Measurements from ENCODE around the gene DHODH. TPM values are rescaled to one million over a fixed set of nuclear protein-coding genes. Genes with fewer than 3 reads are reported as not detected.
"Not testable (repeated sequence)": the region's sequence is repeated elsewhere in the genome, so short reads cannot be mapped to it uniquely, and the experiment has no call there.

Gene DHODH
- total and polyA plus RNA-seq, 5 donors from 2014 or later = 4.9 to 10.1 (median 6.6) TPM

GRCh38 chr16:72057313-72057712 is 48.8 kb downstream of the DHODH start:
- not testable (repeated sequence) for H3K36me3 Mint-ChIP-seq; H3K27me3 ChIP-seq (ENCODE audit: control insufficient read depth, insufficient read depth, low read length); ATAC-seq (ENCODE audit: low read depth in 2 of 2); H3K9me3 ChIP-seq (ENCODE audit: control insufficient read depth in 2 of 2, low read length in 2 of 2); H3K36me3 ChIP-seq (ENCODE audit: control insufficient read depth, insufficient read depth, low read length); H3K27ac ChIP-seq (ENCODE audit: insufficient read depth, low read length, poor library complexity, severe bottlenecking); H3K27ac Mint-ChIP-seq; H3K4me1 ChIP-seq (ENCODE audit: control insufficient read depth, insufficient read depth, low read length, poor library complexity, severe bottlenecking); DNase-seq; H3K4me3 ChIP-seq (ENCODE audit: low read depth, low read length); H3K4me3 Mint-ChIP-seq; H3K4me1 Mint-ChIP-seq; H3K27me3 Mint-ChIP-seq; H3K9me3 Mint-ChIP-seq

GRCh38 chr16:72059060-72059459 is 50.5 kb downstream of the DHODH start:
- not testable (repeated sequence) for H3K36me3 Mint-ChIP-seq; ATAC-seq (ENCODE audit: low read depth in 2 of 2); H3K9me3 ChIP-seq (ENCODE audit: control insufficient read depth in 2 of 2, low read length in 2 of 2); H3K27ac ChIP-seq (ENCODE audit: insufficient read depth, low read length, poor library complexity, severe bottlenecking); H3K4me1 ChIP-seq (ENCODE audit: control insufficient read depth, insufficient read depth, low read length, poor library complexity, severe bottlenecking); DNase-seq; H3K4me3 Mint-ChIP-seq; H3K9me3 Mint-ChIP-seq; H3K36me3 ChIP-seq (ENCODE audit: control insufficient read depth, insufficient read depth, low read length); H3K4me1 Mint-ChIP-seq; H3K27me3 Mint-ChIP-seq; H3K27ac Mint-ChIP-seq; H3K27me3 ChIP-seq (ENCODE audit: control insufficient read depth, insufficient read depth, low read length); H3K4me3 ChIP-seq (ENCODE audit: low read depth, low read length)

GRCh38 chr16:72060405-72060804 is 51.9 kb downstream of the DHODH start:
- H3K4me3 Mint-ChIP-seq = no peak overlapping the region
- H3K27me3 Mint-ChIP-seq = no peaks in the 10 kb centered on the region
- Histone ChIP-seq H3K9me3 (ENCODE audit: control insufficient read depth in 2 of 2, low read length in 2 of 2) (no peaks in the 10 kb centered on the region), H3K27ac (ENCODE audit: insufficient read depth, low read length, poor library complexity, severe bottlenecking) (no peak overlapping the region), H3K4me1 (ENCODE audit: control insufficient read depth, insufficient read depth, low read length, poor library complexity, severe bottlenecking) (no peaks in the 10 kb centered on the region), H3K4me3 (ENCODE audit: low read depth, low read length) (no peak overlapping the region), H3K27me3 (ENCODE audit: control insufficient read depth, insufficient read depth, low read length) (no peaks in the 10 kb centered on the region), H3K36me3 (ENCODE audit: control insufficient read depth, insufficient read depth, low read length) (no peaks in the 10 kb centered on the region)
- no peak overlapping the region for H3K27ac Mint-ChIP-seq
- H3K4me1 Mint-ChIP-seq = no peaks in the 10 kb centered on the region
- ATAC-seq (ENCODE audit: low read depth in 2 of 2) (no peak), DNase-seq (no peak)
- peaks cover 11% of the 10 kb centered on the region for H3K36me3 Mint-ChIP-seq
- H3K9me3 Mint-ChIP-seq = peaks cover 0 to 1% (median 0%) of the 10 kb centered on the region in 7 donors

GRCh38 chr16:72061564-72061963 is 53.0 kb downstream of the DHODH start:
- no peaks in the 10 kb centered on the region for H3K4me1 Mint-ChIP-seq

GRCh38 chr16:72064361-72064894 is 55.9 kb downstream of the DHODH start:
- Histone ChIP-seq H3K4me3 (ENCODE audit: low read depth, low read length) (no peak overlapping the region), H3K27ac (ENCODE audit: insufficient read depth, low read length, poor library complexity, severe bottlenecking) (no peak overlapping the region), H3K27me3 (ENCODE audit: control insufficient read depth, insufficient read depth, low read length) (no peaks in the 10 kb centered on the region), H3K36me3 (ENCODE audit: control insufficient read depth, insufficient read depth, low read length) (no peaks in the 10 kb centered on the region), H3K9me3 (ENCODE audit: control insufficient read depth in 2 of 2, low read length in 2 of 2) (no peaks in the 10 kb centered on the region), H3K4me1 (ENCODE audit: control insufficient read depth, insufficient read depth, low read length, poor library complexity, severe bottlenecking) (no peaks in the 10 kb centered on the region)
- DNase-seq (no peak), ATAC-seq (ENCODE audit: low read depth in 2 of 2) (no peak)
- Mint-ChIP-seq H3K27ac (no peak overlapping the region), H3K36me3 (peaks cover 8% of the 10 kb centered on the region), H3K27me3 (no peaks in the 10 kb centered on the region), H3K4me3 (no peak overlapping the region), H3K4me1 (no peaks in the 10 kb centered on the region), H3K9me3 (no peaks in the 10 kb centered on the region)

More at GRCh38 chr16:72061564-72061963, 53.0 kb downstream of the DHODH start:
- H3K36me3 Mint-ChIP-seq = peaks cover 11% of the 10 kb centered on the region
- Histone ChIP-seq H3K4me1 (ENCODE audit: control insufficient read depth, insufficient read depth, low read length, poor library complexity, severe bottlenecking) (no peaks in the 10 kb centered on the region), H3K27ac (ENCODE audit: insufficient read depth, low read length, poor library complexity, severe bottlenecking) (no peak overlapping the region), H3K27me3 (ENCODE audit: control insufficient read depth, insufficient read depth, low read length) (no peaks in the 10 kb centered on the region), H3K9me3 (ENCODE audit: control insufficient read depth in 2 of 2, low read length in 2 of 2) (no peaks in the 10 kb centered on the region), H3K36me3 (ENCODE audit: control insufficient read depth, insufficient read depth, low read length) (no peaks in the 10 kb centered on the region), H3K4me3 (ENCODE audit: low read depth, low read length) (no peak overlapping the region)
- no peaks in the 10 kb centered on the region for H3K27me3 Mint-ChIP-seq
- no peak overlapping the region for H3K4me3 Mint-ChIP-seq
- H3K9me3 Mint-ChIP-seq = peaks cover 0 to 1% (median 0%) of the 10 kb centered on the region in 7 donors
- no peak for DNase-seq
- no peak for ATAC-seq (ENCODE audit: low read depth in 2 of 2)
- no peak overlapping the region for H3K27ac Mint-ChIP-seq

- Mint-ChIP-seq H3K27me3 (no peaks in the 10 kb centered on the region), H3K27ac (no peak overlapping the region), H3K4me3 (no peak overlapping the region), H3K36me3 (peaks cover 8% of the 10 kb centered on the region), H3K4me1 (no peaks in the 10 kb centered on the region), H3K9me3 (no peaks in the 10 kb centered on the region)
- Histone ChIP-seq H3K27me3 (ENCODE audit: control insufficient read depth, insufficient read depth, low read length) (no peaks in the 10 kb centered on the region), H3K9me3 (ENCODE audit: control insufficient read depth in 2 of 2, low read length in 2 of 2) (no peaks in the 10 kb centered on the region), H3K36me3 (ENCODE audit: control insufficient read depth, insufficient read depth, low read length) (no peaks in the 10 kb centered on the region), H3K4me1 (ENCODE audit: control insufficient read depth, insufficient read depth, low read length, poor library complexity, severe bottlenecking) (no peaks in the 10 kb centered on the region), H3K4me3 (ENCODE audit: low read depth, low read length) (no peak overlapping the region), H3K27ac (ENCODE audit: insufficient read depth, low read length, poor library complexity, severe bottlenecking) (no peak overlapping the region)
- no peak for ATAC-seq (ENCODE audit: low read depth in 2 of 2)
- DNase-seq = peak in 2 of 3 donors; percentile 27 to 46
Observed at GRCh38 chr16:72066747-72067146, 58.2 kb downstream of the DHODH start.

- H3K4me1 Mint-ChIP-seq = no peaks in the 10 kb centered on the region
- peaks cover 8% of the 10 kb centered on the region for H3K36me3 Mint-ChIP-seq
- no peaks in the 10 kb centered on the region for H3K9me3 Mint-ChIP-seq
- no peak overlapping the region for H3K4me3 ChIP-seq (ENCODE audit: low read depth, low read length)
- no peak for ATAC-seq (ENCODE audit: low read depth in 2 of 2)
- H3K36me3 ChIP-seq (ENCODE audit: control insufficient read depth, insufficient read depth, low read length) = no peaks in the 10 kb centered on the region
- H3K27me3 ChIP-seq (ENCODE audit: control insufficient read depth, insufficient read depth, low read length) = no peaks in the 10 kb centered on the region
- no peak overlapping the region for H3K4me3 Mint-ChIP-seq
- H3K27me3 Mint-ChIP-seq = no peaks in the 10 kb centered on the region
- no peaks in the 10 kb centered on the region for H3K9me3 ChIP-seq (ENCODE audit: control insufficient read depth in 2 of 2, low read length in 2 of 2)
- no peak overlapping the region for H3K27ac ChIP-seq (ENCODE audit: insufficient read depth, low read length, poor library complexity, severe bottlenecking)
- no peaks in the 10 kb centered on the region for H3K4me1 ChIP-seq (ENCODE audit: control insufficient read depth, insufficient read depth, low read length, poor library complexity, severe bottlenecking)
- no peak overlapping the region for H3K27ac Mint-ChIP-seq
- no peak for DNase-seq
Observed at GRCh38 chr16:72068930-72069329, 60.4 kb downstream of the DHODH start.

- DNase-seq = no peak
- Mint-ChIP-seq H3K36me3 (no peaks in the 10 kb centered on the region), H3K27me3 (no peaks in the 10 kb centered on the region), H3K4me3 (no peak overlapping the region), H3K27ac (no peak overlapping the region), H3K4me1 (no peaks in the 10 kb centered on the region), H3K9me3 (no peaks in the 10 kb centered on the region)
- Histone ChIP-seq H3K36me3 (ENCODE audit: control insufficient read depth, insufficient read depth, low read length) (no peaks in the 10 kb centered on the region), H3K4me3 (ENCODE audit: low read depth, low read length) (no peak overlapping the region), H3K9me3 (ENCODE audit: control insufficient read depth in 2 of 2, low read length in 2 of 2) (no peaks in the 10 kb centered on the region), H3K4me1 (ENCODE audit: control insufficient read depth, insufficient read depth, low read length, poor library complexity, severe bottlenecking) (no peaks in the 10 kb centered on the region), H3K27ac (ENCODE audit: insufficient read depth, low read length, poor library complexity, severe bottlenecking) (no peak overlapping the region), H3K27me3 (ENCODE audit: control insufficient read depth, insufficient read depth, low read length) (no peaks in the 10 kb centered on the region)
- ATAC-seq (ENCODE audit: low read depth in 2 of 2) = no peak
Observed at GRCh38 chr16:72072514-72073342, 64.2 kb downstream of the DHODH start.
